GM12864 (cell line): ENCODE data around the gene ANKS3.

ENCODE experiments used
- DNase-seq: peaks from one replicate; pipeline ENCODE4 v3.0.0-alpha.2; 2011; ENCODE audit warnings: low read depth
- H3K4me3 ChIP-seq: 2 replicates; pipeline ENCODE4 v1.5.1; 2011; ENCODE audit warnings: mild to moderate bottlenecking, low read depth, low read length, control low read depth
- TF ChIP-seq, protein P1 (sequence below): IDR thresholded peaks from 2 replicates; pipeline ENCODE4 v1.5.1; 2011; ENCODE audit warnings: low read depth, mild to moderate bottlenecking, moderate library complexity, low read length, control low read depth, inconsistent platforms; ENCODE audit errors: missing control alignments

Gene ANKS3

GRCh38 chr16:4737545-4737944 lies 3.5 kb upstream of the ANKS3 start:
- DNase-seq: no peak
- H3K4me3 ChIP-seq: no peak overlapping the region
- TF ChIP-seq, protein P1, sequence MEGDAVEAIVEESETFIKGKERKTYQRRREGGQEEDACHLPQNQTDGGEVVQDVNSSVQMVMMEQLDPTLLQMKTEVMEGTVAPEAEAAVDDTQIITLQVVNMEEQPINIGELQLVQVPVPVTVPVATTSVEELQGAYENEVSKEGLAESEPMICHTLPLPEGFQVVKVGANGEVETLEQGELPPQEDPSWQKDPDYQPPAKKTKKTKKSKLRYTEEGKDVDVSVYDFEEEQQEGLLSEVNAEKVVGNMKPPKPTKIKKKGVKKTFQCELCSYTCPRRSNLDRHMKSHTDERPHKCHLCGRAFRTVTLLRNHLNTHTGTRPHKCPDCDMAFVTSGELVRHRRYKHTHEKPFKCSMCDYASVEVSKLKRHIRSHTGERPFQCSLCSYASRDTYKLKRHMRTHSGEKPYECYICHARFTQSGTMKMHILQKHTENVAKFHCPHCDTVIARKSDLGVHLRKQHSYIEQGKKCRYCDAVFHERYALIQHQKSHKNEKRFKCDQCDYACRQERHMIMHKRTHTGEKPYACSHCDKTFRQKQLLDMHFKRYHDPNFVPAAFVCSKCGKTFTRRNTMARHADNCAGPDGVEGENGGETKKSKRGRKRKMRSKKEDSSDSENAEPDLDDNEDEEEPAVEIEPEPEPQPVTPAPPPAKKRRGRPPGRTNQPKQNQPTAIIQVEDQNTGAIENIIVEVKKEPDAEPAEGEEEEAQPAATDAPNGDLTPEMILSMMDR: no peak

- no peak overlapping the region for H3K4me3 ChIP-seq
- no peak for DNase-seq
- TF ChIP-seq, protein P1: no peak
These were observed 2.5 kb upstream of the ANKS3 start for GRCh38 chr16:4736546-4736945.

GRCh38 chr16:4734730-4735535 lies 862 bp upstream of the ANKS3 start:
- no peak for DNase-seq
- H3K4me3 ChIP-seq: peak overlapping the region; percentile 88
- TF ChIP-seq, protein P1: no peak

GRCh38 chr16:4733747-4734062 lies 366 bp downstream of the ANKS3 start:
- TF ChIP-seq, protein P1: no peak
- DNase-seq: no peak
- H3K4me3 ChIP-seq: peak overlapping the region; percentile 88

DNA sequence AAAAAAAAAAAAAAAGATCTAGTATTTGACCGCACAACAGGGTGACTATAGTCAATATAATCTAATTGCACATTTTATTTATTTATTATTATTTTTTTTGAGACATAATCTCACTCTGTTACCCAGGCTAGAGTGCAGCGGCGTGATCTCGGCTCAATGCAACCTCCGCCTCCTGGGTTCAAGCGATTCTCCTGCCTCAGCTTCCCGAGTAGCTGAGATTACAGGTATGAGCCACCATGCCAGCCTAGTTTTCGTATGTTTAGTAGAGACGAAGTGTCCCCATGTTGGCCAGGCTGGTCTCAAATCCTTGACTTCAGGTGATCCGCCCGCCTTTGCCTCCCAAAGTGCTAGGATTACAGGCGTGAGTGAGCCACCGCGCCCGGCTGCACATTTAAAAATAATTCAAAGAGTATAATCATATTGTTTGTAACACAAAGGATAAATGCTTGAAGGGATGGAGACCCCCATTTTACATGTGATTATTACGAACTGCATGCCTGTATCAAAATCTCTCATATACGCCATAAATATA lies 794 bp downstream of the ANKS3 start:
- DNase-seq: no peak
- TF ChIP-seq, protein P1: no peak
- H3K4me3 ChIP-seq: peak overlapping the region; percentile 88

DNA sequence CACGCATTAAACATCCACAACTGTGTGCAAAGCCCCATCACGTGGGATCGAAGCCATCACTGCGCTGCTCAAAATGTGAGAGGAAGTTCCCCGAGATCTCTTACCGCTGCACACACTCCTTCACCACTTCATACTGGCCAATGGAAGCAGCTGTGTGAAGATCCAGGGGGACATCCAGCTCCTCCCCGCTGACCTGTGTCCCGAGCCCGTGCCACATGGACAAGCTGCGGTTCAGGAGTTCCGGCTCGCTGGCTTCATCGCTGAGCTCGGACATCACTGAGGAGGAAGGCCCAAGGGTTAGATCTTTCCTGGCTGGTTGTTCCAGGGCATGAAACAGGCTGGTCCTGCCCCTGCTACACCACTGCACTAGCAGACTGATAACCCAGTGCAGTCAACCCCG lies 4.2 kb downstream of the ANKS3 start:
- TF ChIP-seq, protein P1: no peak
- H3K4me3 ChIP-seq: no peak overlapping the region
- no peak for DNase-seq

DNA sequence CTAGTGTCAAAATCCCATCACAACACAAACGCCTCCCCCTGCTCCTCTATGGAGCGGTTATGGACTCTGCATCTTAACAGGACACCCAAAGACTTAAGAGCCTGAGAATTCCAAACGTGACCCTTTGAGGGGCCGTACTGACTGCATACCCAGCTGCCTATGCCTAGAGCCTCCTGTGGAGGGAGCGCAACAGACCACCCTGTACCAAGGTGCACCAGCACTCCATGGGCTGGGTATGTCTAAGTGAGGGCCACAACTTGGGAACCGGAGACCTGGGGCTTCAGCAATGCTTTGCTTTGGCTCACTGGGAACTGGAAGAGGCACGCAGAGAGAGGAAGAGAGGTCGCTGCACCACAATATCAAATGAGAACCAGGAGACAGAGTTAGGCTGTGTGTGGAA lies 5.4 kb downstream of the ANKS3 start:
- H3K4me3 ChIP-seq: no peak overlapping the region
- TF ChIP-seq, protein P1: no peak
- DNase-seq: no peak
